Chondrocyte (in vitro differentiated cells): ENCODE results near the gene CHRNE. TPM values are rescaled to one million over a fixed set of nuclear protein-coding genes. Genes with fewer than 3 reads are reported as not detected.
A peak's percentile ranks its signal among the peaks of the same experiment; 100 is the strongest.
"Not testable (repeated sequence)": the region's sequence is repeated elsewhere in the genome, so short reads cannot be mapped to it uniquely, and the experiment has no call there.

Experiments
- DNase-seq: peaks from one replicate; pipeline ENCODE4 v3.0.0; 2021; ENCODE audit warnings: mixed read lengths, low spot score
- H3K27ac Mint-ChIP-seq: one replicate; pipeline ENCODE4 v1.8.0; 2021; ENCODE audit warnings: mild to moderate bottlenecking, moderate library complexity, mixed read lengths; ENCODE audit not compliant: unreplicated experiment
- H3K27me3 Mint-ChIP-seq: 2 replicates; pipeline ENCODE4 v1.8.0; 2021; ENCODE audit warnings: low read depth, mixed read lengths
- H3K36me3 Mint-ChIP-seq: 2 replicates; pipeline ENCODE4 v1.8.0; 2021; ENCODE audit warnings: low read depth, mixed read lengths
- H3K4me1 Mint-ChIP-seq: 2 replicates; pipeline ENCODE4 v1.8.0; 2021; ENCODE audit warnings: low read depth, mild to moderate bottlenecking, mixed read lengths
- H3K4me3 Mint-ChIP-seq: one replicate; pipeline ENCODE4 v1.8.0; 2021; ENCODE audit warnings: mild to moderate bottlenecking, moderate library complexity, mixed read lengths; ENCODE audit not compliant: unreplicated experiment
- H3K9me3 Mint-ChIP-seq: 2 replicates; pipeline ENCODE4 v1.8.0; 2021; ENCODE audit warnings: low read depth, mixed read lengths
- total RNA-seq: library from RNA; stranded (reverse); gene quantifications from 3 replicates; pipeline ENCODE4 v1.2.1, GENCODE V29; 2021
- TF ChIP-seq, protein P1 (sequence below): fragments of 200-600 bp; sonication (generic); IDR thresholded peaks from 2 replicates; pipeline ENCODE4 v1.5.0; 2021; ENCODE audit warnings: antibody characterized with exemption, mild to moderate bottlenecking, moderate library complexity

Gene CHRNE
- total RNA-seq, 1 donor from 2014 or later, result 0.35 TPM

DNA sequence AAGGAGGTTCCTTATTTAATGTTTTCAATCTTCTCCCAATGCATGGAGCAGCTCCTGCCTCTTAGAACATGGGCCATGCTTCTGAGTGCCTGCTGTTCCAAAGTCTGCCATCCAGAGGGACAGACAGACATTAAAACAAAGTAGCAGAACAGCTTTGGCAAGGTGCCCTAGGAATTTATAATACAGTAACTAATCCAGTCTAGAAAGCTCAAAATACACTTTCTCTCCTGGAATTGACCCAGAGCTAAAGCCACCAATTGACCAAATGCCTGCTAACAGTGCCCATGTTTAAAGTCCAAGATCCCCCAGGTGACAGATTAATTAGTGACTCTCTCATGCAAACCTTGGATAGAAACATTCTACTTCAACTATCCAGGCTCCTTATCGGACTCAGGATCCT, 11.1 kb upstream of the CHRNE start:
- TF ChIP-seq, protein P1, sequence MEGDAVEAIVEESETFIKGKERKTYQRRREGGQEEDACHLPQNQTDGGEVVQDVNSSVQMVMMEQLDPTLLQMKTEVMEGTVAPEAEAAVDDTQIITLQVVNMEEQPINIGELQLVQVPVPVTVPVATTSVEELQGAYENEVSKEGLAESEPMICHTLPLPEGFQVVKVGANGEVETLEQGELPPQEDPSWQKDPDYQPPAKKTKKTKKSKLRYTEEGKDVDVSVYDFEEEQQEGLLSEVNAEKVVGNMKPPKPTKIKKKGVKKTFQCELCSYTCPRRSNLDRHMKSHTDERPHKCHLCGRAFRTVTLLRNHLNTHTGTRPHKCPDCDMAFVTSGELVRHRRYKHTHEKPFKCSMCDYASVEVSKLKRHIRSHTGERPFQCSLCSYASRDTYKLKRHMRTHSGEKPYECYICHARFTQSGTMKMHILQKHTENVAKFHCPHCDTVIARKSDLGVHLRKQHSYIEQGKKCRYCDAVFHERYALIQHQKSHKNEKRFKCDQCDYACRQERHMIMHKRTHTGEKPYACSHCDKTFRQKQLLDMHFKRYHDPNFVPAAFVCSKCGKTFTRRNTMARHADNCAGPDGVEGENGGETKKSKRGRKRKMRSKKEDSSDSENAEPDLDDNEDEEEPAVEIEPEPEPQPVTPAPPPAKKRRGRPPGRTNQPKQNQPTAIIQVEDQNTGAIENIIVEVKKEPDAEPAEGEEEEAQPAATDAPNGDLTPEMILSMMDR, result no peak
- H3K4me3 Mint-ChIP-seq, result no peak overlapping the region
- no peaks in the 10 kb centered on the region for H3K36me3 Mint-ChIP-seq
- no peaks in the 10 kb centered on the region for H3K27me3 Mint-ChIP-seq
- H3K4me1 Mint-ChIP-seq, result peaks cover 7% of the 10 kb centered on the region
- no peaks in the 10 kb centered on the region for H3K9me3 Mint-ChIP-seq
- H3K27ac Mint-ChIP-seq, result no peak overlapping the region
- no peak for DNase-seq

DNA sequence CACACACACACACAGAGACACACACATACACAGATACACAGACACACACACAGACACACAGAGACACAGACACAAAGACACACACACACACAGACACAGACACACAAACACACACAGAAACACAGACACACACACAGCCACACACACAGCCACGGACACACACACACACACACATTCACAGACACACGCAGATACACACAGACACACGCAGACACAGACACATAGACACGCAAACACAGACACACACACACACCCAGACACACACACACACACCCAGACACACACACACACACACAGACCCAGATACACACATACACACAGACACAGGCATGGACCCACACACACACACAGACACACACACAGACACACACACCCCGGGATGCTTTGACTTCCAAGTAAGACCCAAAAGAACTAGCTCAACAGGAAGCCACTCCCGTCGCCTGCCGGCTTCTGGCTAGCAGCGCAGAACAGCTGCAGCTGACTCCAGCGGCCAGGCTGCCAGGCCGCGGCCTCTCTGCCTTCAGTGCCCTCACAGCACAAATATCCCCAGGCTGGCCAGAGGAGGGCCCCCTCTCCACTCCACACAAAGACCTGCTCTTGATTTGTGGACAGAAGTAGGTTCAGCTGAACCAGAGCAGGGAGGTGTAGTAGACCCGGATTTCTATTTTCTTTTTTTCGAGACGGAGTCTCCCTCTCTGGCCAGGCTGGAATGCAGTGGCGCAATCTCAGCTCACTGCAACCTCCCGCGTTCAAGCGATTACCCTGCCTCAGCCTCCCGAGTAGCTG, 6.0 kb upstream of the CHRNE start:
- no peaks in the 10 kb centered on the region for H3K27me3 Mint-ChIP-seq
- H3K4me3 Mint-ChIP-seq, result no peak overlapping the region
- H3K9me3 Mint-ChIP-seq, result no peaks in the 10 kb centered on the region

DNA sequence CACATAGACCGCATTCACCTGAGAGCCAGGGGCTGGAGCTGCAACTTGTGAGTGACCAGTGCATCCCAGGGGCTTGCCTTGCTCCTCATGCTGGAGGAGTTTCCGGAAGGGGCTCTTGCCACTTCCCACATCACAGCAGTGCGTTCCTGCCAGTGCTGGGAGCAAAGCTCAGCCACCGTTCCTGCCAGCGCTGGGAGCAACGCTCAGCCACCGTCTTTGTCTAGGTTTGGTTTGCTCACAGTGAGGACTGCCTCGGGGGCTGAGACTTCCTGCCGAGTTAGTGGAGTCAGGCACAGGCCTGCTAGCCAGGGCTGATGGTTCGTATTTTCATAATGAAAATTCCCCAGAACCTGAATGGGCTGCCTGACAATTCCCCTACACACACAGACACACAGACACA, 5.4 kb upstream of the CHRNE start:
- no peaks in the 10 kb centered on the region for H3K36me3 Mint-ChIP-seq
- peak; percentile 72 for DNase-seq
- TF ChIP-seq, protein P1, result no peak
- no peak overlapping the region for H3K27ac Mint-ChIP-seq
- H3K4me3 Mint-ChIP-seq, result no peak overlapping the region
- peaks cover 3% of the 10 kb centered on the region for H3K4me1 Mint-ChIP-seq
- H3K27me3 Mint-ChIP-seq, result no peaks in the 10 kb centered on the region
- no peaks in the 10 kb centered on the region for H3K9me3 Mint-ChIP-seq

More for the DNA sequence above, 6.0 kb upstream of the CHRNE start:
- DNase-seq, result peak; percentile 94
- Mint-ChIP-seq H3K36me3 (no peaks in the 10 kb centered on the region), H3K4me1 (peaks cover 3% of the 10 kb centered on the region), H3K27ac (no peak overlapping the region)
- TF ChIP-seq, protein P1, result peak; percentile 88

DNA sequence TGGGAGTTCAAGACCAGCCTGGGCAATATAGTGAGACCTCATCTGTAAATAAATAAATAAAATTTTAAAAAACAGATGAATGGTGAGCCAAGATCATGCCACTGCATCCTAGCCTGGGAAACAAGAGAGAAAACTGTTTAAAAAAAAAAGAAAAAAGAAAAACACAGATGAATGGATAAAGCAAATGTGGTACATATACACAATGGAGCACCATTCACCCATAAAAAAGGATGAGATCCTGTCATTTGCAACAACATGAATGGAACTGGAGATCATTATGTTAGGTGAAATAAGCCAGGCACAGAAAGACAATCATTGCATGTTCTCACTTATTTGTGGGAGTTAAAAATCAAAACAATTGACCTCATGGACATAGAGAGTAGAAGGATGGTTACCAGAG, 3.7 kb upstream of the CHRNE start:
- H3K9me3 Mint-ChIP-seq, H3K27ac Mint-ChIP-seq, H3K4me1 Mint-ChIP-seq, H3K27me3 Mint-ChIP-seq, DNase-seq, H3K36me3 Mint-ChIP-seq, H3K4me3 Mint-ChIP-seq: not testable (repeated sequence)

DNA sequence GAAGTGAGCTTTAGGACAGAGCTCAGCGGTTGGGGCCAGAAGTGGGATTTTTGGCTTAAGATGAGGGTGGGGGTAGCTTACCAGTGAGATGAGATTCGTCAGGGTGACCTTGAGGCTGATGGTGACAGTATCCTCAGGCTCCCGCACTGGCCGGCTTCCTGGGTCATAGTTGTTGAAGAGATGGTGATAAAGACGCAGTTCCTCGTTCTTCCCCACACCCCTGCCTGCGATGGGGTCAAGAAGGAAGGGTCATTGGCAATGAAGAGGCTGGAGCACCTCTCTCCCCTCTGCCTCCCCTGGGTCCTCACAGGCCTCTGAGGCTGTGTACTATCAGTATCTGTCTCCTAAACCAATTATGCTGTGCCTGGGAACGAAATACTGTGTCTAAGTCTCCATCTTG, 358 bp downstream of the CHRNE start:
- no peak overlapping the region for H3K4me3 Mint-ChIP-seq
- H3K36me3 Mint-ChIP-seq, result peaks cover 6% of the 10 kb centered on the region
- H3K9me3 Mint-ChIP-seq, result no peaks in the 10 kb centered on the region

More for the DNA sequence above, 358 bp downstream of the CHRNE start:
- TF ChIP-seq, protein P1, result no peak
- H3K27ac Mint-ChIP-seq, result no peak overlapping the region
- DNase-seq, result peak; percentile 59
- peaks cover 4% of the 10 kb centered on the region for H3K4me1 Mint-ChIP-seq
- H3K27me3 Mint-ChIP-seq, result no peaks in the 10 kb centered on the region
